Activated CD4-positive, alpha-beta T cell treated with anti-CD3 and anti-CD28 coated beads, Interleukin-2, amount 50 U/mL, for 48 hours (primary cell): Measurements from ENCODE around the gene INPP5K.
A peak's percentile ranks its signal among the peaks of the same experiment; 100 is the strongest.
"Not testable (repeated sequence)": the region's sequence is repeated elsewhere in the genome, so short reads cannot be mapped to it uniquely, and the experiment has no call there.

Source experiments
- DNase-seq, 2 experiments: peaks; one replicate each; pipeline ENCODE4 v3.0.0-alpha.2; 2020

INPP5K gene

GRCh38 chr17:1516388-1517161 lies at the start of gene INPP5K:
TSS of gene INPP5K (minus strand) at chr17:1516612. CDS start at chr17:1516499, 113 bp downstream.
- peak; percentile 96 to 98 for DNase-seq

- no peak for DNase-seq
These were observed 49.5 kb upstream of the INPP5K start for GRCh38 chr17:1565877-1566276.

GRCh38 chr17:1563786-1564613 lies 47.6 kb upstream of the INPP5K start:
- no peak for DNase-seq

GRCh38 chr17:1563471-1563785 lies 47.0 kb upstream of the INPP5K start:
- DNase-seq = not testable (repeated sequence)

- DNase-seq = no peak
These were observed 45.8 kb upstream of the INPP5K start for GRCh38 chr17:1562176-1562643.

- DNase-seq = peak; percentile 38 to 40
These were observed 45.2 kb upstream of the INPP5K start for GRCh38 chr17:1561420-1562175.

- no peak for DNase-seq
These were observed 44.5 kb upstream of the INPP5K start for GRCh38 chr17:1560858-1561355.

GRCh38 chr17:1560101-1560857 lies 43.9 kb upstream of the INPP5K start:
- DNase-seq = no peak

- no peak for DNase-seq
These were observed 42.9 kb upstream of the INPP5K start for GRCh38 chr17:1559047-1560043.

- no peak for DNase-seq
These were observed 42.0 kb upstream of the INPP5K start for GRCh38 chr17:1558401-1558800.

- DNase-seq = no peak
These were observed 41.1 kb upstream of the INPP5K start for GRCh38 chr17:1557355-1558095.

- no peak for DNase-seq
These were observed 39.4 kb upstream of the INPP5K start for GRCh38 chr17:1555651-1556471.

- DNase-seq = no peak
These were observed 38.5 kb upstream of the INPP5K start for GRCh38 chr17:1554751-1555540.

- no peak for DNase-seq
These were observed 37.2 kb upstream of the INPP5K start for GRCh38 chr17:1553354-1554266.

GRCh38 chr17:1552932-1553331 lies 36.5 kb upstream of the INPP5K start:
- no peak for DNase-seq

GRCh38 chr17:1551741-1552140 lies 35.3 kb upstream of the INPP5K start:
- no peak for DNase-seq

- no peak for DNase-seq
These were observed 31.6 kb upstream of the INPP5K start for GRCh38 chr17:1548032-1548431.
